Cardiac muscle cell (in vitro differentiated cells and primary cell): Measurements from ENCODE around the gene GPRASP1. TPM values are rescaled to one million over a fixed set of nuclear protein-coding genes. Genes with fewer than 3 reads are reported as not detected.
A peak's percentile ranks its signal among the peaks of the same experiment; 100 is the strongest.

Experiments
- DNase-seq, 2 donors: peaks; one replicate each; pipeline versions ENCODE4 v3.0.0 to v3.0.0-alpha.2; 2010 to 2017; ENCODE audit warnings: low read depth in 1 of 2, low spot score in 1 of 2
- H3K27ac ChIP-seq: fragments of 200-600 bp; sonication (generic); 2 replicates; pipeline ENCODE4 v1.5.1; 2016
- H3K27me3 ChIP-seq: fragments of 200-600 bp; sonication (generic); 2 replicates; pipeline ENCODE4 v1.6.0; 2016; ENCODE audit warnings: control low read depth
- H3K36me3 ChIP-seq: fragments of 200-600 bp; sonication (generic); 2 replicates; pipeline ENCODE4 v1.5.1; 2016; ENCODE audit warnings: control low read depth
- H3K4me1 ChIP-seq: fragments of 200-600 bp; sonication (generic); 2 replicates; pipeline ENCODE4 v1.8.1; 2017; ENCODE audit warnings: low read depth, mild to moderate bottlenecking, mixed run types
- H3K4me3 ChIP-seq: fragments of 200-600 bp; sonication (generic); 2 replicates; pipeline ENCODE4 v1.5.1; 2016; ENCODE audit warnings: mild to moderate bottlenecking
- H3K9me3 ChIP-seq: fragments of 200-600 bp; sonication (generic); 2 replicates; pipeline ENCODE4 v1.5.1; 2017; ENCODE audit warnings: low read depth, mild to moderate bottlenecking, control low read depth
- CTCF ChIP-seq: IDR thresholded peaks from 2 replicates; pipeline ENCODE4 v1.5.1; 2012; ENCODE audit warnings: low read depth, mild to moderate bottlenecking, low read length
- polyA plus RNA-seq: library from polyadenylated mRNA; unstranded; fragments of >200 nt; fragmentation: Nextera tagmentation; extraction: Ambion mirVana; gene quantifications from 2 replicates; pipeline ENCODE4 v1.2.1, GENCODE V29; 2016
- total RNA-seq: library from RNA; depleted of rRNA; stranded (reverse); fragments of >200 nt; gene quantifications from 2 replicates; pipeline ENCODE4 v1.2.3, GENCODE V29; 2016

The GPRASP1 gene
- total and polyA plus RNA-seq, 2 experiments from 2014 or later: 4.2 to 8.7 TPM

GRCh38 chrX:102684772-102685520, 33.7 kb downstream of the GPRASP1 start:
- H3K4me3 ChIP-seq: no peak overlapping the region
- DNase-seq: peak in 1 of 2 donors; percentile 4
- no peak for TF ChIP-seq CTCF

GRCh38 chrX:102694749-102695148, 43.5 kb downstream of the GPRASP1 start:
- TF ChIP-seq CTCF: no peak
- peaks cover 3% of the 10 kb centered on the region for H3K36me3 ChIP-seq
- H3K4me1 ChIP-seq: no peaks in the 10 kb centered on the region
- H3K4me3 ChIP-seq: no peak overlapping the region
- H3K27me3 ChIP-seq: no peaks in the 10 kb centered on the region
- DNase-seq: no peak
- no peaks in the 10 kb centered on the region for H3K9me3 ChIP-seq
- no peak overlapping the region for H3K27ac ChIP-seq

More at GRCh38 chrX:102684772-102685520, 33.7 kb downstream of the GPRASP1 start:
- Histone ChIP-seq H3K9me3 (no peaks in the 10 kb centered on the region), H3K27me3 (no peaks in the 10 kb centered on the region), H3K36me3 (no peaks in the 10 kb centered on the region), H3K27ac (no peak overlapping the region), H3K4me1 (no peaks in the 10 kb centered on the region)

GRCh38 chrX:102696306-102696705, 45.0 kb downstream of the GPRASP1 start:
- Histone ChIP-seq H3K4me1 (no peaks in the 10 kb centered on the region), H3K27ac (no peak overlapping the region), H3K36me3 (peaks cover 3% of the 10 kb centered on the region), H3K4me3 (no peak overlapping the region), H3K9me3 (no peaks in the 10 kb centered on the region), H3K27me3 (no peaks in the 10 kb centered on the region)
- no peak for TF ChIP-seq CTCF
- no peak for DNase-seq

GRCh38 chrX:102697494-102697893, 46.2 kb downstream of the GPRASP1 start:
- Histone ChIP-seq H3K4me1 (no peaks in the 10 kb centered on the region), H3K4me3 (no peak overlapping the region), H3K27ac (no peak overlapping the region), H3K27me3 (no peaks in the 10 kb centered on the region), H3K9me3 (no peaks in the 10 kb centered on the region), H3K36me3 (peaks cover 3% of the 10 kb centered on the region)
- TF ChIP-seq CTCF: no peak
- DNase-seq: peak in 1 of 2 donors; percentile 62

Other genes with a start within 250 kb of the GPRASP1 start
- gene NXF2B, start 211.5 kb upstream of the GPRASP1 start, total RNA-seq: not detected in 2 replicates
- gene NXF2B, start 211.5 kb upstream of the GPRASP1 start, polyA plus RNA-seq: 0.23 TPM in 1 of 2 replicates, not detected in the other
- gene TCP11X2, start 179.7 kb upstream of the GPRASP1 start, total RNA-seq: 0.24 TPM in 1 of 2 replicates, not detected in the other
- not detected in 2 replicates for gene TCP11X2, start 179.7 kb upstream of the GPRASP1 start, polyA plus RNA-seq
- gene TMSB15A, start 134.7 kb upstream of the GPRASP1 start, total RNA-seq: 3.8 and 13.2 TPM in 2 replicates
- 36.7 and 72.9 TPM in 2 replicates for gene TMSB15A, start 134.7 kb upstream of the GPRASP1 start, polyA plus RNA-seq
- gene ARMCX5, start 52.0 kb upstream of the GPRASP1 start, total RNA-seq: 23.9 and 31.3 TPM in 2 replicates
- 10.0 and 14.0 TPM in 2 replicates for gene ARMCX5, start 52.0 kb upstream of the GPRASP1 start, polyA plus RNA-seq
- 36.7 and 42.7 TPM in 2 replicates for gene GPRASP2, start 61.0 kb downstream of the GPRASP1 start, total RNA-seq
- 23.8 and 34.1 TPM in 2 replicates for gene GPRASP2, start 61.0 kb downstream of the GPRASP1 start, polyA plus RNA-seq
- gene GPRASP3, start 69.3 kb downstream of the GPRASP1 start, total RNA-seq: 5.2 and 12.7 TPM in 2 replicates
- 8.9 and 9.6 TPM in 2 replicates for gene GPRASP3, start 69.3 kb downstream of the GPRASP1 start, polyA plus RNA-seq